Activated CD4-positive, CD25-positive, alpha-beta regulatory T cell treated with anti-CD3 and anti-CD28 coated beads, Interleukin-2, amount 50 U/mL, for 24 hours (primary cell): ENCODE data around the gene RGS12.
A peak's percentile ranks its signal among the peaks of the same experiment; 100 is the strongest.

Experiments
- ATAC-seq, 2 donors: fragments of 150-1000 bp; cut with Tn5 transposase; one replicate each; pipeline ENCODE4 v1.10.0; 2021; ENCODE audit warnings: mild to moderate bottlenecking in 1 of 2, moderate library complexity in 1 of 2

The RGS12 gene, protein sequence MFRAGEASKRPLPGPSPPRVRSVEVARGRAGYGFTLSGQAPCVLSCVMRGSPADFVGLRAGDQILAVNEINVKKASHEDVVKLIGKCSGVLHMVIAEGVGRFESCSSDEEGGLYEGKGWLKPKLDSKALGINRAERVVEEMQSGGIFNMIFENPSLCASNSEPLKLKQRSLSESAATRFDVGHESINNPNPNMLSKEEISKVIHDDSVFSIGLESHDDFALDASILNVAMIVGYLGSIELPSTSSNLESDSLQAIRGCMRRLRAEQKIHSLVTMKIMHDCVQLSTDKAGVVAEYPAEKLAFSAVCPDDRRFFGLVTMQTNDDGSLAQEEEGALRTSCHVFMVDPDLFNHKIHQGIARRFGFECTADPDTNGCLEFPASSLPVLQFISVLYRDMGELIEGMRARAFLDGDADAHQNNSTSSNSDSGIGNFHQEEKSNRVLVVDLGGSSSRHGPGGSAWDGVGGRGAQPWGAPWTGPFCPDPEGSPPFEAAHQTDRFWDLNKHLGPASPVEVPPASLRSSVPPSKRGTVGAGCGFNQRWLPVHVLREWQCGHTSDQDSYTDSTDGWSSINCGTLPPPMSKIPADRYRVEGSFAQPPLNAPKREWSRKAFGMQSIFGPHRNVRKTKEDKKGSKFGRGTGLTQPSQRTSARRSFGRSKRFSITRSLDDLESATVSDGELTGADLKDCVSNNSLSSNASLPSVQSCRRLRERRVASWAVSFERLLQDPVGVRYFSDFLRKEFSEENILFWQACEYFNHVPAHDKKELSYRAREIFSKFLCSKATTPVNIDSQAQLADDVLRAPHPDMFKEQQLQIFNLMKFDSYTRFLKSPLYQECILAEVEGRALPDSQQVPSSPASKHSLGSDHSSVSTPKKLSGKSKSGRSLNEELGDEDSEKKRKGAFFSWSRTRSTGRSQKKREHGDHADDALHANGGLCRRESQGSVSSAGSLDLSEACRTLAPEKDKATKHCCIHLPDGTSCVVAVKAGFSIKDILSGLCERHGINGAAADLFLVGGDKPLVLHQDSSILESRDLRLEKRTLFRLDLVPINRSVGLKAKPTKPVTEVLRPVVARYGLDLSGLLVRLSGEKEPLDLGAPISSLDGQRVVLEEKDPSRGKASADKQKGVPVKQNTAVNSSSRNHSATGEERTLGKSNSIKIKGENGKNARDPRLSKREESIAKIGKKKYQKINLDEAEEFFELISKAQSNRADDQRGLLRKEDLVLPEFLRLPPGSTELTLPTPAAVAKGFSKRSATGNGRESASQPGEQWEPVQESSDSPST (N-terminal part only)

DNA sequence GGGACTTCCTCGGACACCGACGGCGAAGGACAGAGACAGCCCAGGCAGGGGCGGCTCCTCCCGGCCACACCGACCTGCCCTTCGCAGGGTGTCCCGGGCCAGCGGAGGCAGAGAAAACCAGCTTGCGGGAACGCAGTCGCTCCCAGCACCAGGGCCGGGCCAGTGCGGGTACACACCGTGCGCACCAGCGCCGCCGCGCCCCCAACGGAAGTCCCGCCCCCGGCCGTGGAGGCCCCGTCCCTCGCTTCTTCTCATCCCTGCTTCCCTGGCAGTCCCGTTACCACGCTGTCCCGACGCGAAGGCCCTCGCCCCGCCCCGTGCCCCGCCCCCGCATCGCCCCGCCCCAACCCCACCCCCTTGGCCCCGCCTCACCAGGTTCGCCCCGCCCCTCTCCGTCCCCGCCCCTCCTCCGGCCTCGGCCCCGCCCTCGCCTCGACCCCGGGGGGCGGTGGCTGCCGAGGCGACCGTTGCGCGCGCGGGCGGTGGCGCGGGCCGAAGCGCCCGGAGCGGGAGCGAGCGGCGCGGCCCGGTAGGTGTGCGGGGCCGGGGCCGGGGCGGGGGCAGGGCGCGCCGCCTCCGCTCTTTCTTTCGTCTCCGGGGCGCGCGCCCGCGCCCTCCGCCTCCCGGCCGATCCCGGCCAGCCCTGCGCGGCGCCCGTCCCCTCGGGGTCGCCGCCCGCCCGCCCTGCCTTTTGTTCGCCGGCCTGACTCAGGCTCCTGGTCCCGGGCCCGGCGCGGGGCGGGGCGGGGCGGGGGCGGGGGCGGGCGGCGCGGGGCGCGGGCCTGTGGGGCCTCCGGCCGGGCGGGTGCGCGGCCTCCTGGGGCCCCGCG is at the start of gene RGS12:
RGS12 (plus strand) TSS at position 451 of the 830 bp plus-strand sequence. CDS start 23,150 bp downstream, outside the sequence.
- peak; percentile 97 for ATAC-seq

DNA sequence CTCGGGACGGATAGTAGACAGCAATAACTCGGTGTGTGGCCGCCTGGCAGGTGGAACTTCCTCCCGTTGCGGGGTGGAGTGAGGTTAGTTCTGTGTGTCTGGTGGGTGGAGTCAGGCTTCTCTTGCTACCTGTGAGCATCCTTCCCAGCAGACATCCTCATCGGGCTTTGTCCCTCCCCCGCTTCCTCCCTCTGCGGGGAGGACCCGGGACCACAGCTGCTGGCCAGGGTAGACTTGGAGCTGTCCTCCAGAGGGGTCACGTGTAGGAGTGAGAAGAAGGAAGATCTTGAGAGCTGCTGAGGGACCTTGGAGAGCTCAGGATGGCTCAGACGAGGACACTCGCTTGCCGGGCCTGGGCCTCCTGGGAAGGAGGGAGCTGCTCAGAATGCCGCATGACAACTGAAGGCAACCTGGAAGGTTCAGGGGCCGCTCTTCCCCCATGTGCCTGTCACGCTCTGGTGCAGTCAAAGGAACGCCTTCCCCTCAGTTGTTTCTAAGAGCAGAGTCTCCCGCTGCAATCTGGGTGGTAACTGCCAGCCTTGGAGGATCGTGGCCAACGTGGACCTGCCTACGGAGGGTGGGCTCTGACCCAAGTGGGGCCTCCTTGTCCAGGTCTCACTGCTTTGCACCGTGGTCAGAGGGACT is 49.6 kb upstream of the RGS12 start:
- no peak for ATAC-seq

- ATAC-seq, result no peak
Observed at GRCh38 chr4:3244002-3244401, 48.8 kb upstream of the RGS12 start.

GRCh38 chr4:3244747-3245146 is 48.1 kb upstream of the RGS12 start:
- ATAC-seq, result no peak

GRCh38 chr4:3245676-3246075 is 47.1 kb upstream of the RGS12 start:
- no peak for ATAC-seq

DNA sequence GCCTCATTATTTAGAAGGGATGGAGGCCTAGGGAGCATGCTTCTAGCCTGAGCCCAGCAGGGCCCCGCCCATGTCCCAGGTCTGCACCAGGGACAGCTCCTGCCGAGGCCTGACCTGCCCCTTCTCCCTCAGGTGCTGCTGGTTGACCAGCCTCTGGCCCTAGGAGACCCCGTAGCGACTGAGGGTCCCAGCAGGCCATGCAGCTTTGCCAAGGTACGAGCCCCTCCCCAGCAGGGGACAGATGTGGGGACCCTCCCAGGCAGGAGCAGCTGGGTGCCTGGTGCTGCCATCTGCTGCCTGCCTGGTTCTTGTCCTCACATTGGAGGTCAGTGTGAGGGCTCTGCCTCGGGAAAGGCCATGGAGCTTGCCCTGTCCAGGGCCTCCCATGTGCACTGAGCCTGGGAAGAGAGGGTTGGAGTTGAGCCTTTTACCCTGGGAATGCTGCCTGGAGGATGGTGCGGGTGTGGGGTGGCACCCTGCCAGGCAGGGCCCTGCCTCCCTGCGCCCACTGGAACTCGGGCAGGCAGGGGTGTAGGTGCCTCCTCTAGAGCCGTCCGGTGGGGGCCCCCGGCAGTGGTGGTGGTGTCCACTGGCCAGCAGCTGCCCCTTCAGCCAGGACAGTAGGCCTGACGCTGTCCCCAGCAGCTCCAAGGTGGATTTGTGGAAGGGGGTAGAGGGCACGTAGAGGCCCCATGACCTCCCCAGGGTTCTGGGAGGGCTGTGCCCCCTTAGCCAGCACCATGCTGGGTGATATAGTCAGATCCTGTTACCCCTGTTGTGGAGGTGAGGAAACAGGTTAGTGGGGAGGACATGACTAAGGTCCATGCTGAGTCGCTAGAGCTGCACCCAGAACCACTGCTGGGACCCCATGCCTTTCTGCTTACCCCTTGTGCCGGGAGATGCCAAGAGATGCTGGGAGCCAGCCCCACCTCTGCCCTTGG is 46.1 kb upstream of the RGS12 start:
- ATAC-seq, result no peak

DNA sequence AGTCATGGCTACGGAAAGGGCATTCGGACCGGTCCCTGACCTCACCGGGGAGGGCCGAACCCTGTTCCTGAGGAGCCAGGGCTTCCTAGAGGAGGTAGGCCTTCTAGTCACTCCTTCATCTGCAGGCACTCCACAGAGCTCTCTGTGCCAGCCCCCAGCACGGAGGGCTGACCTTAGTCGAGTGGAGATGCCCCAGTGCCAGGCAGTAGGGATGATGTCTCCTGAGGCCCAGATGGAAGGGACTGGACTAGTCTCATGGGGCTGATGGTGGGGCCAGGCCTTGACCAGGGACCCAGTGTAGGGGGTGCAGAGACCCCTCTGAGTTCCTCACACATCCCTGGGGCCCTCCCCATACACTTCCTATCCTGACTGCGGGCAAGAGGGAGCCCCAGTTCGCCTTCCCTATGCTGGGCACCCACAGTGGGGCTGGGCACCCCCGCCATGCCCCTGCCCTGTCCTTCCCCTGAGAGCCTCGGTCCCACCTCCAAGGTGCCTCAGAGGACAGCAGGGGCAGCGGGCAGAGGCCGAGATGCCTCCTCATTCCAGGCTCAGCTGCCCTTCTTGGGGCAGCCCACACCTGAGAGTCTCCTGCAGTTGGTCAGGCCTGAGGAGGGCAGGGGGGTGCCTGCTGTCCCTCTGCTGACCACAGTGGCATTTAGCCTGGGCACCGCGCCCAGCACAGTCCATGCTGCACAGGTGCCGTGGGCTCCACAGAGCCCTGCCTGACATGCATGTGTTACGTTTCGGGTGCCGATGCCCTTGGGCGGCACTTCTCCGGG is 45.2 kb upstream of the RGS12 start:
- no peak for ATAC-seq

DNA sequence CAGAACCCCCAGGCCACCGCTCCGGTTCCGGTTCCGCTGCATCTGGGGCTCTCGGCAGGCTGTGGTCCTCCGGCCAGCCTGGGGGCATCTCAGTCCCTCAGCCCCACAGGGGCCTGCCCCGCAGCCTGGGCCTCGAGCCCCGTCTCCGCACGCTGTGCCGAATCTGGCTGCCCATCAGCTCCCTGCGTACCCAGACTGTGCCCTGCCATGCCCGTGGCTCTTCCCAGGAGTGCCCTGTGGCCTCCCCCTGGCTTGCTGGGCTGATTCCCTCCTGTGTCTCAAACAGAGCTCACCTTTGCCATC is 44.7 kb upstream of the RGS12 start:
- ATAC-seq, result no peak

- ATAC-seq, result no peak
Observed at GRCh38 chr4:3248811-3249661, 43.8 kb upstream of the RGS12 start, which contains the start of gene MSANTD1. TSS of gene MSANTD1 (plus strand) at chr4:3249159. CDS start at chr4:3249223, 64 bp downstream.

DNA sequence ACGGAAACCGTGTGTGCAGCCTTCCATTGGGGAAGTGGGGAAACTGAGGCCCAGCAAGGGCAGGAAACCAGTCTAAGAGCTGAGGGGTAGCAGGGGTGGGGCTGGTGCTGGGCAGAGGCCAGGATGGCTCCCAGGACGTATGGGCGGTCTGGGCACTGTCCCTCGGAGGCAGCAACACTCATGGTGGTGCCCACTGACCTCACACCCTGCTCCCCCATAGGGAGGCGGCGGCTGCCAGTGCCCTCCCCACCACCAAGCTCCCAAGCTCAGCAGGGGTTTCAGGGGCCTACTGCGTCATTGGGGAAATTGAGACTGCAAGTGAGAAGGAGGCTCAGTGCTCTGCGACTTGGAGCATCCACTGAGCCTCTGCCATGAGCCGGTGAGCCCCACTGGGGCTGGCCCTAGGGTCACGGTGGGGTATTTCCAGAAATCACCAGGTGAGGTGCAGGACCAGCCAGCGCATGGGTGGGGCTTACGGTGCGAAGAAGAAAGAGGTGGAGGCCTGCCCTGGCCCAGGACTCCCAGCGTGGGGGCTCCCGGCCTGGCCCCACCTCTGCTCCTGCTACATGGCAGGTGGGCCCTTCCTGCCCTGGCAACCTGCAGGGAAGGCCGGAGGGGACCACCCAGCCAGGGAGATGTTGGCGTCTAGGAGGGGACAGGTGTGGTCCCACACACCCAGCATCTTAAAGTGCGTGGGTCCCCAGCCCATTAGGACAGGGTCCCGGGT is 42.9 kb upstream of the RGS12 start:
- ATAC-seq, result no peak

GRCh38 chr4:3250438-3250955 is 42.3 kb upstream of the RGS12 start:
- no peak for ATAC-seq

GRCh38 chr4:3250956-3251690 is 41.7 kb upstream of the RGS12 start:
- peak in 1 of 2 donors; percentile 35 for ATAC-seq

GRCh38 chr4:3251691-3252479 is 40.9 kb upstream of the RGS12 start:
- no peak for ATAC-seq

- ATAC-seq, result no peak
Observed at GRCh38 chr4:3252480-3252828, 40.4 kb upstream of the RGS12 start.

DNA sequence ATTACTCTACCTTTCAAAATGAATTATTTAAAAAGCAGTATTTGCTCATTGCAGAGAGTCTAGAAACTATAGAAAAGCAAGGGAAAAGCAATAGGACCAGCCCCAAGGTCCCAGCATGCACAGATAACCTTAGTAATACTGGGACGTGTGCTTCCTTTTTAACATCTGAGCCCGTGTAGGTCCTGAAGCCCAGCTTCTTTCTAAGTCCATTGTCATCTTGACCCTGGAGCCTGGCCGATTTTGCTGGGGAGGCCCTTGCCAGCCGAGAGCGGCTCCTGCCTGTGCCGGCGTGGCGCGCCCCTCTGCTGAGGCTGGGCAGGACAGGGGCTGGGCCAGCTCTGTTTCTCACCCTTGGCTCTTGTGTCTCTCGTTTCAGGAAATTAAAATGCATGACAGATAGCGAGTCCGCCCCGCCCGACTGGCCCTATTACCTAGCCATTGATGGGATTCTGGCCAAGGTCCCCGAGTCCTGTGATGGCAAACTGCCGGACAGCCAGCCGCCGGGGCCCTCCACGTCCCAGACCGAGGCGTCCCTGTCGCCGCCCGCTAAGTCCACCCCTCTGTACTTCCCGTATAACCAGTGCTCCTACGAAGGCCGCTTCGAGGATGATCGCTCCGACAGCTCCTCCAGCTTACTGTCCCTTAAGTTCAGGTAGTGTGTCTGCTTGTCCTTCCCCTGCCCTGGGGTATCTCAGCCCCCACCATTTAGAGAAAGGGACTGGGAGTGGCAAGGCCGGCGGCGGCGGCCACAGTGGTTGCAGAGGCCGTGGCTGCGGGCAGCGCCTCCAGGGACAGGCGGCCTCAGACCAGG is 39.8 kb upstream of the RGS12 start:
- ATAC-seq, result no peak
